ENCODE data around the gene TMEM217. TPM values are rescaled to one million over a fixed set of nuclear protein-coding genes. Genes with fewer than 3 reads are reported as not detected.

Gene TMEM217
- total RNA-seq, 4 donors from 2014 or later: 0.41 to 1.4 (median 1.1) TPM; not detected in 1

DNA sequence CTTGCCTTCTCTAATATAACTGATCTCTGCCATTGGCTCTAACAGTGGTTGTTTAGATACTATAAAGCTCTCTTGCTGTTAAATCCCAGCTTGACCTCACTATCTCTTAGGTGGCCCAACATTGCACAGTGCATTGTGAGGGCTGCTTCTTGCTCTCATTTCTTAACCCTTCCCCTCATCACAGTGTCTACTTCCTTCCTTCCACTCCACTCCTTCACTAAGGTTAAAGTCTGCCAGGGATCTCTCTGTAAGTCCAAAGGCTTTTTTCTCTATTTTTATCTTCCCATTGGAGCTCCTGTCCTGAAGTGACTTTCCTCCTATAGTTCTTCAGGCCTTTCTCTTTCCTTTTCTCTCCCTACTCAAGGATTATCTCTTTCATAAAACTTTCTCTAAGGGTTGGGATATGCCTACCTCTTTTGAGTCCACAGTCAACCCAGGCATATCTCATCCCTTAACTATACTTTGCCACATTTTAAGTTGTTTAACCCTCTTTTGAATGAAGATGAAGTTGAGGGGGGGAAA, 4.4 kb downstream of the TMEM217 start:
- DNase-seq: no peak
- in situ Hi-C loops (cut with MboI; ENCODE audit: low pct_ligation_motif_present in 1 of 4, low pct_unique_long_range_greater_than_20kb in 1 of 4, low sequenced_read_pairs in 3 of 4): no loop called here
- Histone ChIP-seq H3K36me3 (no peaks in the 10 kb centered on the region), H3K9me3 (no peaks in the 10 kb centered on the region), H3K4me3 (no peak overlapping the region), H3K27ac (no peak overlapping the region), H3K27me3 (no peaks in the 10 kb centered on the region), H3K4me1 (peaks cover under 1 to 16% (median 9%) of the 10 kb centered on the region in 4 donors)
- intact Hi-C loops (cut with DNase I; ENCODE audit: low total_unique reads): no loop called here
- TF ChIP-seq, protein P1, sequence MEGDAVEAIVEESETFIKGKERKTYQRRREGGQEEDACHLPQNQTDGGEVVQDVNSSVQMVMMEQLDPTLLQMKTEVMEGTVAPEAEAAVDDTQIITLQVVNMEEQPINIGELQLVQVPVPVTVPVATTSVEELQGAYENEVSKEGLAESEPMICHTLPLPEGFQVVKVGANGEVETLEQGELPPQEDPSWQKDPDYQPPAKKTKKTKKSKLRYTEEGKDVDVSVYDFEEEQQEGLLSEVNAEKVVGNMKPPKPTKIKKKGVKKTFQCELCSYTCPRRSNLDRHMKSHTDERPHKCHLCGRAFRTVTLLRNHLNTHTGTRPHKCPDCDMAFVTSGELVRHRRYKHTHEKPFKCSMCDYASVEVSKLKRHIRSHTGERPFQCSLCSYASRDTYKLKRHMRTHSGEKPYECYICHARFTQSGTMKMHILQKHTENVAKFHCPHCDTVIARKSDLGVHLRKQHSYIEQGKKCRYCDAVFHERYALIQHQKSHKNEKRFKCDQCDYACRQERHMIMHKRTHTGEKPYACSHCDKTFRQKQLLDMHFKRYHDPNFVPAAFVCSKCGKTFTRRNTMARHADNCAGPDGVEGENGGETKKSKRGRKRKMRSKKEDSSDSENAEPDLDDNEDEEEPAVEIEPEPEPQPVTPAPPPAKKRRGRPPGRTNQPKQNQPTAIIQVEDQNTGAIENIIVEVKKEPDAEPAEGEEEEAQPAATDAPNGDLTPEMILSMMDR (IDR thresholded peaks at IDR 0.05): no peak
- no peak for TF ChIP-seq EP300 (IDR thresholded peaks at IDR 0.05; ENCODE audit: low read depth)
- TF ChIP-seq POLR2A (IDR thresholded peaks at IDR 0.05): no peak
- no peak for TF ChIP-seq POLR2AphosphoS5 (IDR thresholded peaks at IDR 0.05)

DNA sequence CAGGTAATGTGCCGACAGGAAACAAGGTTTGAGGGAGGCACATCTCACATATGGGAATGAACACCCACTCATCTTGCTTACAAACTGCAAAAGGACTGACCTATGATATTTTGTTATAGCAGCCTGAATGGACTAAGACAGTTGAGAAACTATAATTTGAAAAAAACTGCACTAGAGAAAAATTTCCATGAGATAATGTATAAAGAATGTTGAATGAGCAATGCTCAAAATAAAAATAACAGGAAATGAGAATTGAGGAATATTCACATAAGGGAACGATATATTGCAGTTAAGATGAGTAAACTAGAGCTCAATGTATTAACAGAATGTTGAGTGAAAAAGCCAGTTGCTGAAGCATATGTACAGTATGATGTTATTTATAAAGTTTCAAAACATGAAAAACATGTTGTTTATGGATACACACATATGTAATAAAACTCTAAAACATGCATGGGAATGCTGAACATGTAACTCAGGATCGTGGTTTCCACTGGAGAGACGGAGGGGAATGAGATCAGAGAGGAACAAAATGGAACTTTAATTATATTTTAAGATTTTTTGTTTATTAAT, 6.6 kb downstream of the TMEM217 start:
- Histone ChIP-seq H3K4me3 (no peak overlapping the region), H3K27ac (no peak overlapping the region), H3K27me3 (no peaks in the 10 kb centered on the region), H3K36me3 (no peaks in the 10 kb centered on the region), H3K4me1 (peaks cover 0 to 5% (median 0%) of the 10 kb centered on the region in 4 donors), H3K9me3 (no peaks in the 10 kb centered on the region)
- 83 to 86% methylated on average over 2 to 4 of the region's 4 CpGs for WGBS, 2 donors (ENCODE audit: low coverage in 1 of 2)
- intact Hi-C loops (cut with DNase I; ENCODE audit: low total_unique reads): no loop called here
- in situ Hi-C loops (cut with MboI; ENCODE audit: low pct_ligation_motif_present in 1 of 4, low pct_unique_long_range_greater_than_20kb in 1 of 4, low sequenced_read_pairs in 3 of 4): no loop called here
- DNase-seq: no peak
- TF ChIP-seq, protein P1 (IDR thresholded peaks at IDR 0.05): no peak
- TF ChIP-seq POLR2AphosphoS5 (IDR thresholded peaks at IDR 0.05) (no peak), EP300 (IDR thresholded peaks at IDR 0.05; ENCODE audit: low read depth) (no peak), POLR2A (IDR thresholded peaks at IDR 0.05) (no peak)

DNA sequence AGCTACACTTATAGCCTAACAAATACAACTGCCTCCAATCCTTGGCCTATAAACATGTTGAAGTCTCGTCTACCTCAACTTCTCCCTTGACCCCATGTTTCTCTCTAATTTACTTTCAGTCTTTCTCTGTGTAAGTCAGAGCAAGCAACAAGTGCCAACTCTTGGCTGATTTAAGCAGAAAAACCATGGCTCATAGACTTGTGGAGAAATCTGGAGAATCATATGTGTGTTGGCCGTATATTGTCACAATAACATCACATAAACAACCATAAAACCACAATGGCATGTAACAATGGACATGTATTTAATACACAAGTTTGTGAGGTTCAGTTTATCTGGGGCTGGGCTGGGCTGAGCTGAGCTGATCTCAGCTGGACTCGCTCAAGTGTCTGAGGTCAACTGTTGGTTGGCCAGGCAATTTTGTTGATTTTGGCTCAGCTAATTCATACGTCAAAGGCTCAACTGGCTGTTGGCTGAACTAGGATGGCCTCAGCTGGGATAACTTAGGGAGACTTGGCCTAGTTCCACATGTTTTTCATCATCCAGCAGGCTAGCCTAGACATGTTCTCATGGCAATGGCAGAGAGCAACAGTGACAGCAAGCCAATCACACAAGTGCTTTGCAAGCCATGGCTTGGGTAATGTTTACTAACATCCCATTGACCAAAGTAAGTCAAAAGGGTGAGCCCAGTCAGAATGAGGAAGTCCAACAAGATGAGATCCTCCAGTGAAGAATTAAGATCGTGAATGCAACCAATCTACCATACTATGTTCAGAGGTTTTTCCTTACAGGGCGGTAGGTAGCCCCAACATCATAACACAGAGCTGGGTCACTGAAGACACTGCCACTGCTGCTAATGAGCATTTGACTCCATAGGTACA, 13.3 kb downstream of the TMEM217 start:
- DNase-seq: peak; percentile 57
- Histone ChIP-seq H3K27ac (peak overlapping the region; percentile 79 to 83 (median 80)), H3K4me1 (peaks cover 30 to 49% (median 42%) of the 10 kb centered on the region in 4 donors), H3K36me3 (no peaks in the 10 kb centered on the region), H3K9me3 (no peaks in the 10 kb centered on the region), H3K4me3 (no peak overlapping the region), H3K27me3 (no peaks in the 10 kb centered on the region)
- in situ Hi-C loops (cut with MboI; ENCODE audit: low pct_ligation_motif_present in 1 of 4, low pct_unique_long_range_greater_than_20kb in 1 of 4, low sequenced_read_pairs in 3 of 4): no loop called here
- TF ChIP-seq, protein P1 (IDR thresholded peaks at IDR 0.05): no peak
- TF ChIP-seq POLR2A (IDR thresholded peaks at IDR 0.05): no peak
- TF ChIP-seq POLR2AphosphoS5 (IDR thresholded peaks at IDR 0.05): peak; percentile 69 to 89 (median 81)
- peak; percentile 53 for TF ChIP-seq EP300 (IDR thresholded peaks at IDR 0.05; ENCODE audit: low read depth)
- intact Hi-C loops (cut with DNase I; ENCODE audit: low total_unique reads): no loop called here
- 42 to 50% methylated on average over 3 to 6 of the region's 6 CpGs for WGBS, 2 donors (ENCODE audit: low coverage in 1 of 2)

DNA sequence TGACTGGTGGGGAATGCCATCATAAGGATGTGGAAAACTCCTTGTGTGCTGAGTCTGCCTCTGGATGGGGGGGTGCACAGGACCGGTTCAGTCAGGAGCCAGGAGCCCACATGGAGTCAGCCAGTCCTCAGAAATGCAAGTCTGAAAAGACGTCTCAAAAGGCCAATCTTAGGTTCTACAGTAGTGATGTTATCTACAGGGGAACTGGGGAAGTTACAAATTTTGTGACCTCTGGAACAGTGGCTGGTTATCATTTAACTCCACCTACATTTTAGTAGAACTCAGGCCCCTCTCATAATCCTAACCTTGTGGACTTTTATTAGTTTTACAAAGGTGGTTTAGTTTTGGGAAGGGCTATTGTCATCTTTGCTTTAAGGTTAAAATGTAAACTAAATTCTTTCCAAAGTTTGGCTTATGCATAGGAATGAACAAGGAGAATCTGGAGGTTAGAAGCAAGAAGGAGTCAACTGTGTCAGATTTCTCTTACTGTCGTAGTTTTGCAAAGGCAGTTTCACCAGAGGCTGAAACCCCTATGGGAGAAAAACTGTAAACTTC, 14.1 kb downstream of the TMEM217 start:
- no peaks in the 10 kb centered on the region for H3K36me3 ChIP-seq
- 35 to 67% methylated on average over 1 to 3 of the region's 3 CpGs for WGBS, 2 donors (ENCODE audit: low coverage in 1 of 2)
- intact Hi-C loops (cut with DNase I; ENCODE audit: low total_unique reads) (no loop called here), in situ Hi-C loops (cut with MboI; ENCODE audit: low pct_ligation_motif_present in 1 of 4, low pct_unique_long_range_greater_than_20kb in 1 of 4, low sequenced_read_pairs in 3 of 4) (no loop called here)
- no peak overlapping the region for H3K4me3 ChIP-seq
- H3K27ac ChIP-seq: peak overlapping the region; percentile 78 to 83 (median 80)
- no peaks in the 10 kb centered on the region for H3K9me3 ChIP-seq
- peaks cover 34 to 57% (median 45%) of the 10 kb centered on the region in 4 donors for H3K4me1 ChIP-seq
- H3K27me3 ChIP-seq: no peaks in the 10 kb centered on the region
- TF ChIP-seq, protein P1 (IDR thresholded peaks at IDR 0.05): no peak
- no peak for TF ChIP-seq POLR2AphosphoS5 (IDR thresholded peaks at IDR 0.05)
- TF ChIP-seq POLR2A (IDR thresholded peaks at IDR 0.05): no peak
- TF ChIP-seq EP300 (IDR thresholded peaks at IDR 0.05; ENCODE audit: low read depth): no peak
- no peak for DNase-seq
